HG02973 (cell line): ENCODE measurements around the gene TRAF3.

Source experiments
- ATAC-seq: cut with Tn5 transposase; IDR thresholded peaks from one replicate; pipeline ENCODE4 v1.9.1; 2021; ENCODE audit warnings: moderate library complexity; ENCODE audit not compliant: unreplicated experiment

The TRAF3 gene

DNA sequence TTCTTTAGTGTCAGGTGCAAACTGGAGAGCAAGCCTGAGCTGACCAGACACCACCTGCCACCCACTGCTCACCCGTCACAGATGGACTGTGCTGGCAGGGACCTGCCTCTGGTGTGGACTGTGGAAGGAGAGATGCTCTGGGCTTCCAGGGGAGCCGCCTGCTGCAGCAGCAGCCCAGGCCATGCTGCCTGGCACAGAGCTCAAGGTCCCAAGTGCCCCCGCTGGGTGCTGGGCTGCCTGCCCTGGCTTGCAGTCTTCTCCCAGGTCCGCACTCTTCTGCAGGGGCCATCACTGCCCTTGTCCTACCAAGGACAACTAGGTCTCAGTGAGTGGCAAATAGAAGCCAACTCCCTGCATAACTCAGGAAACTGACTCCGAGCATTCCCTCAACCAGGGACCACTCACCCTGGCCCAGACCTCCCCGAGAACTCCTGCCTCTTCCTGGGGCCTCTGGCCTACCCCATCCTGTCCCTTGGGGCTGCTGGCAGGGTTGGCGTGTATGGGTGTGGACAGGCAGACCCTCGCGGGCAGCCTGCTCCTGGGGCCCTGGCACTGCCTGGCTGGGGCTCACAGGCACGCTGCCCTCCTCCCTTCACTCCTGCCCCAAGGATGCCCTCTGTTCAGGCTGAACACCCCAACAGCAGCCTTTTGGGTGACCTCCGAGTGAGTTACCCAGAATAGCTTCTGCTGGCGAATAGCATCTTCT is 154.5 kb downstream of the TRAF3 start:
- no peak for ATAC-seq

DNA sequence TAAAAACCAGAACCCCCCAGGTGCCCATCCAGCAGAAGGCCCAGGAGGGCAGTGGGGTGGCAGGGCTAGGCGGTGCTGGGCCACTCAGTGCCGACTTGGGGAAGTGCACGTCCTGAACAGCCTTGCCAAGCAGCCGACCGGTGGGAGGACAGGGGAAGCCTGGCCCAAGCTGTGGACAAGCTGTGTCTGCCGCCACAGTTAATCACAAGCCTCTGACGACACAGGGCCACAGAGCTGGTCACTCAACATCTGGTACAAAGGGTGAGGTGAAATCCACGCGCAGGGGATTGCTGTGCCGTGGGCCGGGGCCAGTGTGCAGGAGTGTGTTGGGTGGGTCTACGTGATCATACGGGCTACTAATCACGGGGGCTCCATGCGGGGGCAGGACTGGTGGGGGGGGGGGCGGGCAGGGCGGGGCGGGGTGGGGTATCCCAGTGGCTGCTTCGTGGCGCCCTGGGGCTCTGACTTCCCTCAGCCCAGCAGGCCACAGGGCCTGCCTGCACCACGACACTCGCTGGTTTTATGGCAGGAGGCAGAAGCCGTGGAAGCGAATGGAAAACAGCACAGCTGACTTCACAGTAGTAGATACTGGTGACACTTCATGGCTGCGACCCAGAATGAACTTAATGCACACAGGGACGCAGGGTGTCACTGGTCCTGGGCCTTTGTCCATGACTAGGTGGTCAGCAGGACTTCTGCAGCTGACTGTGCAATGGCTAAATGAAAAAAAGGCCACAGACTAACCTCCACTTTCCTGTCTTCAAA is 155.4 kb downstream of the TRAF3 start:
- ATAC-seq, result no peak

DNA sequence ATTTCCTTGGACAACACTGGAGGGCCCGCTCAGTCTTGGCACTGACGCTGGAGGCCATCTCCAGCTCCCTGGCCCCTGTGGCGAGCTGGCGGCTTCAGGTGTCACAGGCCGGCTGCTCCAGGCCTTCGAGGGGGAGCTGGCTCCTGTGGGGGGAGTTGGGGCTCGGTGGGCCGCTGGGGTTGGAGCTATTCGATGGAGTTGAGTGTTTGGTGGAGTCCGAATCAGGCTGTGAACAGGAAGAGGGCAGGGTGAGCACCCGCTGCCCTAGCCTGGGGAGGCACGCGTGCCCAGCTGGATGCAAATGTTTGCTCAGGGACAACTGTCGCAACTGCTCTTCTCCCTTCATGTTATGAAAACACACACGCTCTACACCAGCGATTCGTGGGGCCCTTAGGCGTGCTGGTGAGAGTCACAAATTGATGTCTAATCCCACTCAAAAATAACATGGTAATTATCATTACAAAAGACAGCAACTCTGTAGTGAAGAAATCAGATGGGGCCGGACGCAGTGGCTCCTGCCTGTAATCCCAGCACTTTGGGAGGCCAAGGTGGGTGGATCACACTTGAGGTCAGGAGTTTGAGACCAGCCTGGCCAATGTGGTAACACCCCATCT is 156.5 kb downstream of the TRAF3 start:
- no peak for ATAC-seq

DNA sequence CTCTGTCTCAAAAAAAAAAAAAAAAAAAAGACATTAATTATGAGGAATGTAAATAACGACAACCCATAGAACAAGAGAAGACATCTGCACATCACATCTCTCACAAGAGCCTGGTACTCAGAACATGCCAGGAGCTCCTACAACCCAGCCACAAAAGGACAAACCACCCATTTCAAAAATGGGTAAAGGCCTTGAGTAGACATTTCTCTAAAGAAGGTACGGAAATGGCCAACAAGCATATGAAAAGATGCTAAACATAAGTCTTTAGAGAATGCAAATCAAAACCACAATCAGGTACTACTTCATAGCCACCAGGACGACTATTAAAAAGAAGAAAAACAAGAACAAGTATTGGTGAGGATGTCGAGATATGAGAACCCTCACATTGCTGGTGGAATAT is 158.5 kb downstream of the TRAF3 start:
- no peak for ATAC-seq

DNA sequence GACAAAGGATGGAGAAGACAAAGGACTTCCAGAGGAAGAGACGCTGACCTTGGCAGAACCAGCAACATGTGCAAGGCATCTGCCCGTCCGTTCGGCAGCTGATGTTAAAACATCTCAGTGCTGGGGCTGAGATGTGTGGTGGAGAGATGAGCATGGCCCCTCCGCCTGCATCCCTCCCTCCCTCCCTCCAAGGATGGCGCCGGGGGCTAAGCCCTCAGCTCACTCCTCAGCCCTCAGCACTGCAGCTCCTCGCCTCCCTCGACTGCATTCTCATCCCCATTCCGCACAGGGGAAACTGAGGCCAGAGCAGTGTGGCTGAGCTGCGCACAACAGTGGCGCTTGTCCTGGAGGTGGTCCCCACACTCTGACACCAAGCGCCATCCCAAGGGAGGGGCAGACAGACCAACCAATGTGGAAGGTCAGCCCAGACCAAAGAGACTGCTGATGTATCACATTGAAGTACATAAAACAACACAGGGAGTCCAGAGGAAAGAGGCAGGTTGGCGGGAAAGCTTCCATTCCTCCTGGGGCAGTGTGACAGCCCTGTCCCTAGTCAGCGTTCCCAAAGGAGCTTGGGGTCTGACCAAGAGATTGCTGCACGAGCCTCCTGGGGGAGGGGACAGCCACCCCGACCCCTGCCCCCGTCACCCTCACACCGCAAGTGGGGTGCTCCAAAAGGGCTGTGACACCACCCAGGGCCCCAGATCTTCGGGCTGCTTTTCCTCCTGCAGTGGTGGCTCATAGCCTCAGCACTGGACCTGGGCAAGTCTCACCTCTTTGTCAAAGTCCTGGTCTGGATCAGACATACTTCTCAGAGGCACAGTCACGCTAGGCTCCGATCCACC is 160.3 kb downstream of the TRAF3 start:
- no peak for ATAC-seq

DNA sequence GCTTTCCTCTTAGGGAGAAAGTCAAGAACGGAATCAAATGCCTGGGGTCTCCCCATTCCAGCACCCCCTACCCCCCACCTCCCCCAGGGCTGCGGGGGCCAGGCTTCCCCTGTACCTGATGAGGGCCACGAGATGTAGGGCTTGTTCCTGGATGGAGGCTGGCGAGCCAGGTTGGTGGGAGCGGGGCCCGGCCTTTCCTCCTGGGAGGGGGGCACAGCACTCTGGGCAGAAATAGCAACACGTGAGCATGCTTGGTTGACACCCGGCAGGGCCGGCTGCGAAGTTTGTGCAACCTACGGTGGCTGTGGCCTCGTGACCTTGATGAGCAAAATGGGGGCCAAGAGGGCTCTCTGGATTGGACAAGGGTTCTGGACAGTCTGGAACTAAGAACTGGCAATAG is 160.9 kb downstream of the TRAF3 start:
- ATAC-seq, result no peak

DNA sequence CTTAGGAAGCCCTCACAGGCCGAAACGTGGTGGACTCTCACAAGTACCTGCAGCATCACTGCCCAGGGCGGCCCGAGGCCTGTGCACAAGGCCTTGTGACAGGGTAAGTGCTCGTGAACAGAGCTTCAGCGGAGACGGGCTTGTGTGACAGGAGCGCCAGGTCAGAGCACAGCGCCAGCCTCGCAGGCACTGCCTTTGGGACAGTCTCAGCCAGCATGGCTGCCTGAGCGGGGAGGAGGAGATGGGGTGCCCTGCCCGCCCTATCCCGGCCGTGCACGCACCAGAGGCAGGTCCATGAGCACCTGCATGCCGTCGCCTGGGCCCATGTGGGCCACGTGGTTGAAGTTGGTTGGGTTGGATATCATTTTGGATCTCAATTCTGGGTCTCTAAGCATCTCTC is 162.1 kb downstream of the TRAF3 start:
- ATAC-seq, result no peak

DNA sequence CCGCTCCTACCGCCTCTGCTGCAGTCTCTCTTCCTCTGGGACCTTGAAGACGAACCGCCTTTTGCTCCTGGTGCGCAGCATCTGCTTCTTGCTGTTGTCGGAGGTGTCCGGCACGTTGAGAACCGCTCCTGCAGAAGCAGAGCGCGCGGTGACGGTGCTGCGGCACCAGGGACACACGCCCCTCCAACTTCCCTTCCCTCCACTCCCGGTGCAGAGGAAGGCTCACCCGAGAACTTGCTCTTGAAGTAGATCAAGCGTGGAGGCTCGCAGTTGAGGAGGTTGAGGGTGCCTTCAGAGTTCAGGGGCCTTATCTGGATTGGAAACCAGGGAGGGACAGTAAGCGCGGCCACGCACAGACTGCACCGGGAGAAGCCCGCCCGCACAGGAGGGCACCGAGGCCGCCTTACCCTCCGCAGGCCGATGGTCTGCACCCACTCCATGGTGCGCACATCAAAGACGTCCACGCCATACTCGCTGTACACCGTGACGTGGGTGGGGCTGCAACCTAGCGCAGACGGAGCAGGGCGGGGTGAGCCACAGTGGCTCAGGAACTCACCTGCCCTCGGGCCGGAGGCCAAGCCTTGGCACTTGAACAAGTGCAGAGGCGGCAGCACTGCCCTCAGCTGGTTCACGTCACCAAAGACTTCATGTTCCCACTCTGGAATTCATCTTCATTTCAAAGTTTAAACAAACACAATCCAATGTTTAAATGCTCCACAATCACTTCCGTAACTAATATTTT is 162.7 kb downstream of the TRAF3 start:
- ATAC-seq, result no peak

DNA sequence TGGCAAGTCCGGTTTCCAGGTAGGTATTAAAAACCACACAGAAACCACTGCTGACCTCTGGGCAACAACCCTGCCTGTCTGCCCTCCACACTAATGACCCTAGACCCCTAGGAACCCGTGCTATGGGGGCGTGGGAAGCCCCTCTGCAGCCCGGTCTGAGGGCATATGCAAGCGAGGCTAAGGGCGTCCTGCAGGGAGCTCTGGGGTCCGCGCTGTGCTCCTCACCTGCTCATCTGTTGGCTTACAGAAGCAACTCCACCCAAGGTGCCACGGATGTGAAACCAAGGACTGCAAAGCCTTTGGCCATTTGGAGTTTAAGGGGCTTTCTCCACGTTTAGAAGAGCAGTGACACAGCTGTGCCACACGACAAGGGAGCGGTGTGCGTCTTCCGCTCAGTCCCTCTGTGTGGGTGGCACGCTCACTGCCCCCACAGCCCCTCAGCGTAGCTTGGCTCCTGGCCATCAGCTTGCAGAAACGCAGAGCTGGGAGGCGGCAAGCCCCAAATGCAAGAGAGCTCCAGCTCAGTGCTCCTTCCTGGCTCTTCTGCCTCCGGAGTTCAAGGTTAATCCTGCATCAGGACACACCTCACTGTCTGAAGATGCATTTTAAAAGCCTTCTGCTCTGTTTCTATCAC is 163.6 kb downstream of the TRAF3 start:
- no peak for ATAC-seq

DNA sequence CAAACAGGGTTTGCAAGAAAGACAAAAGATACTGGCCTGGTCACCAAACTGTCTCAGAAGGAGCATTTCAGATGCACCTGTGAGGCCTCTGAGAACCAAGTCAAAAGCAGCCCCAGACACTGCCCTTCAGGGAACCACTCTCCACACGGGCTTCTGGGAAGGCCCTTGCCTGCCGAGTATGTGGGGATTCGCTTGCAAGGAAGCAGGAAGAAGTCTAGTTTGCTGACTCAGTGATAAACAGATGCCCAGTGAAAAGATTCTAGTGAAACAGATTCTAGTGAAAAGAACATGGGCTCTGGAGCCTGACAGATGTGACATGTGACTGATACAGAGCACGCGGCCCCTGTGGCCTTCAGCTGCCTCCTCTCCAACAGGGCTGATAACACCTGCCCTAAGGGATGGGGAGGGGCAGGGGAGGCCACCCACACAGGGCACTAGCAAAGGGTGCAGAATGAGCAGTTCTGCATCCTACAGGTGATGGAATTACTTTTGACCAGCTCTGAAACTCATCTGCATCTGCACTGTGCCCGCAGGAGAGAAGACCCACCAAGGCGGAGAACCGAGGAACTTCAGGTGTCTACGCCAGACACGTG is 164.3 kb downstream of the TRAF3 start:
- ATAC-seq, result no peak

DNA sequence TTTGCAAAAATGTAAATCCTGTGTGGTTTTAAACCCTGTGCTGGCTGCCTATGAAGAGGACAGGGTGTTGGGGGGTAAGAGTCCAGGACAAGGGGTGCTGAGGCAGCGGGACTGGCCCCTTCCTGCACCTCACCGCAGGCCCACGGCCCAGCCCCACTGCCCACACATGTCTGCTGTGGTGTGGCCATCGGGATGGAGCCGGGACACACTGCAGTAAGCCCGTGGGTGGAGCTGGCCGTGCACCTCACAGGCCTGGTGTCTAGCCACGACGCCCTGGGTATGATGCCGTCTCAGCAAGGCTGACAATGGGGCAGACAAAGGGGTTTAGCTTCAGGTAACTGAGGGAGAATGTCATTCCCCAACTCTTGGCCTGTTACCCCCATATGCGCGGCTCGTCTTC is 164.8 kb downstream of the TRAF3 start:
- no peak for ATAC-seq

DNA sequence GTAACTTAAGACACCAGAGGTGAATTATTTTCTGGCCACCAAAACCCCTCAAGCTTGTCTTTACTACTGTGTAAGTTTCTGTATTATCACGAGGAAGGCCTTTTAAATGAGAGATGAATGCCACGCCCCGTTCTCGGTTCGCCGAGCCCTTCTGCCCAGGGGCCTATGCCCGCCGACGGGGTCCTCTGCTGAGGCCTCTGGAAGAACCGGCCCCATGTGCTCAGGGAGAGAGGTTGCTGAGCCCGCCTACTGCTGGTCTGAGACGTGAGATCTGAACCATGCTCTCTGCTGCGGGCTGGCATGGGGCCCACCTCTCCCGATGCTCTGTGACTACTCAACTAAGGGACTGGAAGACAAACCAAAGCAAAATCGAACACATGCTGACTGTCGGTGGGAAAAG is 166.2 kb downstream of the TRAF3 start:
- ATAC-seq, result no peak

DNA sequence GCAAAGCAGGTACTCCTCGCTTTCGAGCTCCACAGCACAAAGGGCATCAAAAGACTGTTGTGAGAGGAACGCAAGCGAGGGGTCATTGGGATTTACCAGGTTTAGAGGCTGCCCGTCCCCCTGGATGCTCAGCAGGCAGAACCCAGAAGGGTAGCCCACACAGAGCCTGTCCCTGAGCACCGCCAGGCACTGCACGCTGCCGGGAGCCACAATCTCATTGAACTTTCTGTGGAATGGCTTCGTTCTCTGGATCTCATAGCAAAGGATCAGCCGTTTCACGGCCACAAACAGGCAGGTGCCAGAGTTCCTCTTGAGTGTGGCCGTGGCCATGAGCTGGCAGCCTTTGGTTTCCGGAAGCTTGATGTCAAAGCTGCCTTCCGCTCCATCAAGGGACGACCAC is 166.7 kb downstream of the TRAF3 start:
- no peak for ATAC-seq

DNA sequence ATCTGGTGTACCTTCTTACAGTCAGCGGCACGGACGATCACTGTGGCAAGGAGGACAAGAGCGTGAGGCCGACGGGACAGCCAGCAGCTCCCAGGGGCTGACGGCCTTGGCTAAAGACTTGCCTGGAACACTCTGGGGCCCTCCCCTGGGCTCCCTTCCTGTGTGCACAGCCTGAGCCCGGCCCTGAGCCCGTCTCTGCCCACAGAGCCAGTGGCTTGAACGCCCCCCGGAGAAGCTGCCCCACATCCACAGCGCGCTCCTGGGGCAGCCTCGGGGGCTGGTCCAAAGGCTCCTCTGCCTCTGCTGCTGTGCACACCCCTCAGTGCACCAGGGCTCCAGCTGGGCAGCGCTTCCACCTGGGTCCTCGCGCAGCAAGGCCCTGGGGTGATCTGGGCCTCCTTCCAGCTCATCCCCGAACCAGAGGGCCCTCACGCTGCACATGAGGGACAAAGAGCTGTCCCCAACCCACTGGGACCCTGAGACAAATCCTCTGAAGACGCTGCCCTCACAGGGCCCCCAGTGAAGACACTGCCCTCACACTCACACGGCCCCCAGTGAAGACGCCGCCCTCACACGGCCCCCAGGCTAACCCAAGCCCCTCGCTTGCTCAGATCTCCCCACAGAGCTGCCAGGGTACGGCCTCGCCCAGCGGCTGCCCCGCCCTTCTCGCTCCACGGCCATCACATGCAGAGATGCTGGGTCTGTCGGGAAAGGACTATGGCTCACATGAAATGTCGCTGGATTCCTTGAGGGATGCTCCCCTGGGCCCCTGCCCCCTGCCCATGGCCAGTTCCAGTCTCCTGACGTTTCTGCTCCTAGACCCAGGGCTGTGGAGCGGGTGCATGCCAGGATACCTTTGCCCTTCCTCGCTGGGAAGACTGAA is 167.4 kb downstream of the TRAF3 start:
- ATAC-seq, result no peak

DNA sequence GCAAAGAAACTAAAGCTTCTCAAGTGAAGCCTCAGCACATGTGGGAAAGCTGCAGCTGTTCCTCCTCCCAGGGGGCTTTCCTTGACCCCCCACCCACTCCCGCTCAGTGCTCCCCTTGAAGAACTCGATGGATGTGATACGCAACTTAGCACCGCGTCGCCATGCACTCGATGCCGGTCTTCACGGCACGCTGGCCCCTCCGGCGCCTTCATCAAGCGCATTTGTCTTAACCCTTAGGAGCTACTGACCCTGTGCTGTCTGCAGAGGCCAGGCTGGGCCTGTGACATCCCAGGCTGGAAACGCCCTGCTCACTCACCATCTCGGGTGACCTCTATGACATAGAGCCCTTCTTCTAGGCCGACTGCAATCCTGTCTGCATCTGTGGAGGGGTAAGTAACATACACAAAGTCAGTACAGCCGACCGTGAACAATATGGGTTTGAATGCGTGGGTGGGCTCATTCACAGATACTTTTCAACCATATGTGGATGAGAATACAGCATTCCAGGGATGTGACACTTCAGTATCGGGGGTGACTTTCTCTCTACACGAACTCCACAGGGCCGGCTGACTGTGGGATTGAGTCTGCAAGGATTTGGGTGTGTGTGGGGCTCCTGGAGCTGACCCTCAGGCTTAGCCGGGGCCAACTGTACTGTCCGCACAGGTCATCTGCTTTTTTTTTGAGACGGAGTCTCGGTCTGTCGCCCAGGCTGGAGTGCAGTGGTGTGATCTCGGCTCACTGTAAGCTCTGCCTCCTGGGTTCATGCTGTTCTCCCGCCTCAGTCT is 168.3 kb downstream of the TRAF3 start:
- ATAC-seq, result no peak

DNA sequence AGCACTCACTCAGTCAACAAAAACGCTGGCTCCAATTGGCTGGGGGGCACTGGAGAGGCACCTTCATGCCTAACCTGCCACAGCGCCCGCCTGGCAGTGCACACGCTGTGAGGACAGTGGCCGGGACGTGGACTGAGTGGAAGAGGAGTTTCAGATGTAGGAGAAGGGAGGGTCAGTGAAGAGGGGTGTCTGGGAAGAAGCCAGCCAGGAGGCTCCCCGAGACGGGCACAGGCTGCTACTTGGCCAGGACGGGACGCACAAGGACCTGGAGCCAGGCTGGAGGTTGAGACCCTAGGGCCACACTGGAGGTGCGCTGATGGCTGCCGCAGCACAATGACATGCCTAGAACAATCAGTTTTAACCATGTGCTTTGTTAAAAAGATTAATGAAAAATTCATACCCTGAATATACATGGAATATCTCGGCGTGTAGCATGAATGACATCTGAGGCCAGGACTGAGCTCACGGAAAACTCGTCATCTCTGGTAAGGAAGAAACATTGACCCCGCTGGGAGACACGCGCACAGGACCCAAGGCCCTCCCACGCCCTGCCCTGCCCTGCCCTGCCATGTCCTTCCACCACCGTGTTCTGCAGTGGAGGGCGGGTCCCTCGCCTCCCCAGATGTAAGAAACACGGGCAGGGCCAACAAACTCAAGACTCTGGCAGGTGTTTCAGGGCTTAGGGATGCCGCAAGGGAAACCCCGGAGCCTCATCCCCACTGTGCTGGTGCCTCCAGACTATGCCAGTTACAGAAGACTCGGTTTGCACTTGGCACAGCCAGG is 170.3 kb downstream of the TRAF3 start:
- ATAC-seq, result no peak

DNA sequence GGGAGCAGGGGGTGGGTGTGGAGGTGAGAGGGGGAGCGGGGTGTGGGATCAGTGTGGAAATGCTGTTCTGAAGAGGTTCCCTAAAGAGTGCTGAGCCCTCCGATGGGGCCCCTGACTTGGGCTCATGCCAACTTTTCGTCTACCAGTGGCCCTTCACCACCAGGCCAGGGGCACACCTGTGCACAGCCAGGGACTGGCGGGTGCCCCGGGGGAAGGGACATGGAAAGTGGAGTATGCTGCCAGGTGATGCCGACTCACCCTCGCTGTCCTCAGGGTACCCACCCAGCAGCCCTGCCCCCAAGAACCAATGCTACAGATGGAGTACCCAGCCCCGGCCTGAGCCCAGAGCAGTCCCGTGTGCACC is 171.4 kb downstream of the TRAF3 start:
- ATAC-seq, result no peak
